Ovary (tissue), 3 donors: ENCODE data around the gene PANK4.

Source experiments
- POLR2A ChIP-seq: fragments of 450-650 bp; IDR thresholded peaks from one replicate; pipeline ENCODE4 v1.6.1; 2017; ENCODE audit warnings: antibody characterized with exemption, mild to moderate bottlenecking, moderate library complexity
- TF ChIP-seq, protein P1 (sequence below), 3 donors: fragments of 450-650 bp in 2 of 3; fragments of 200-600 bp in 1 of 3; IDR thresholded peaks; one replicate each; pipeline versions ENCODE4 v1.5.1 to v1.8.0; 2016 to 2022; ENCODE audit warnings: antibody characterized with exemption in 3 of 3, mild to moderate bottlenecking in 1 of 3
- donor health status: DM: no; HTN: no; CAD: no.

DNA sequence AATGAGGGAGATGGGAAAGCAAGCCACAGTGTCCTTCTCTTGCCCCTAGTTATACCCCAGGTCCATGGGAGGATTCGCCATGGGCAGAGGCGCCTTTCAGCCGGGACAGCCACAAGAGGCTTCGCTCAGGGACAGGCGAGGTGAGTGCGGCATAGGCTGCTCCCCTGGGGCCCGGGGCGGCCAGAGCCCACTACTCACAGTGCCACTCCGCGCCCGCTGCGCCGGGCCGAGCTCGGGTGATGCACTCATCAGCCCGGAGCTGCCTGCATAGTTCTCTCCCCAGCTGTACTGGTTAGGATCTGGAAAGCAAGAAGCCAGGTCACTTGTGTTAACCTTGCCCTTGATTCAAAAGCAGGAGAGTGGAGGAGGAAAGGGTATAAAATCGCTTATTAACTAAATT lies 8.4 kb downstream of the PANK4 start:
- TF ChIP-seq, protein P1, sequence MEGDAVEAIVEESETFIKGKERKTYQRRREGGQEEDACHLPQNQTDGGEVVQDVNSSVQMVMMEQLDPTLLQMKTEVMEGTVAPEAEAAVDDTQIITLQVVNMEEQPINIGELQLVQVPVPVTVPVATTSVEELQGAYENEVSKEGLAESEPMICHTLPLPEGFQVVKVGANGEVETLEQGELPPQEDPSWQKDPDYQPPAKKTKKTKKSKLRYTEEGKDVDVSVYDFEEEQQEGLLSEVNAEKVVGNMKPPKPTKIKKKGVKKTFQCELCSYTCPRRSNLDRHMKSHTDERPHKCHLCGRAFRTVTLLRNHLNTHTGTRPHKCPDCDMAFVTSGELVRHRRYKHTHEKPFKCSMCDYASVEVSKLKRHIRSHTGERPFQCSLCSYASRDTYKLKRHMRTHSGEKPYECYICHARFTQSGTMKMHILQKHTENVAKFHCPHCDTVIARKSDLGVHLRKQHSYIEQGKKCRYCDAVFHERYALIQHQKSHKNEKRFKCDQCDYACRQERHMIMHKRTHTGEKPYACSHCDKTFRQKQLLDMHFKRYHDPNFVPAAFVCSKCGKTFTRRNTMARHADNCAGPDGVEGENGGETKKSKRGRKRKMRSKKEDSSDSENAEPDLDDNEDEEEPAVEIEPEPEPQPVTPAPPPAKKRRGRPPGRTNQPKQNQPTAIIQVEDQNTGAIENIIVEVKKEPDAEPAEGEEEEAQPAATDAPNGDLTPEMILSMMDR (IDR thresholded peaks at IDR 0.05), result no peak
- no peak for TF ChIP-seq POLR2A
